Nucleus accumbens (tissue), 56 donors: Measurements from ENCODE around the gene SLC38A6.
A peak's percentile ranks its signal among the peaks of the same experiment; 100 is the strongest.
"Not testable (repeated sequence)": the region's sequence is repeated elsewhere in the genome, so short reads cannot be mapped to it uniquely, and the experiment has no call there.

Experiments used
- DNase-seq, 56 donors: peaks; one replicate each; lab custom pipeline; 2025; lab: John Stamatoyannopoulos, UW

SLC38A6 gene

GRCh38 chr14:61048640-61049039 is 67.6 kb downstream of the SLC38A6 start:
- DNase-seq, result no peak

GRCh38 chr14:61050417-61050816 is 69.4 kb downstream of the SLC38A6 start:
- DNase-seq, result no peak

- peak in 6 of 56 donors; percentile 1 to 22 (median 6) for DNase-seq
Observed at GRCh38 chr14:61051051-61051450, 70.0 kb downstream of the SLC38A6 start.

- DNase-seq, result no peak
Observed at GRCh38 chr14:61051621-61052020, 70.6 kb downstream of the SLC38A6 start.

DNA sequence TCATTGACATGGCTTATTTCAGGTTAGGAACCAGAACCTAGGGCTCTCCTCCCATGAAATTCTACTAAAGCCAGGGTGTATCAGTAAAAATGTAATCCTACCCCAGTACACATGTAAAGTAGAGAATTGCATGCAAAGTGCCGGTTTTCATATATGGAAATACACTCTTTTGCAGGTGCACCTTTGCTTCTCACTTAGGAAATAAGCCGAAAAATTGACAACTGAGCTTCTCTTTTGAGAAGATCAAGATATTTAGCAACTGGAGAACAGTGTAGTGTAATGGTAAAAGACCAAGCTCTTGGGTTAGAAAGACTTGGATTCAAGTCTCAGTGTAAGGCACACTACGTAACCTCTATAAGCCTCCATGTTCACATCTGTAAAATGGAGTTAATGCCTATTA is 82.4 kb downstream of the SLC38A6 start:
- no peak for DNase-seq

DNA sequence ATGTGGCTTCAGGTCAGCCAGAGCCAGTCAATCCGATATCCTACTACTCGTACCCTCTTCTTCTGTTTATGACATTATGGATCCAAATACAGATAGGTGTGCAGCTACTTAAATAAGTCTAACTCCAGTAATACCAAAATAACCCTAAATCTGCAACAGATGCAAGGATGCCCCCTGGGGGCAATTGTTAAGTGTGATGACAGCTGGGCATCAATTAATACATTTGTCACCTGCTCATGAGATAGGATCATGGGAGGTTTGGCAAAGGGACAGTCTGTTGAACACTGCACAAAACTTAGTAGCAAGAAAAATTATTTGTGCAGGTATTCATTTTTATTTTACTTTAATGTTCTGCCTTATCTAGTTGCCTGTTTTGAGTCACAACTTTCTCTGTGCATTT is 83.2 kb downstream of the SLC38A6 start:
- no peak for DNase-seq

DNA sequence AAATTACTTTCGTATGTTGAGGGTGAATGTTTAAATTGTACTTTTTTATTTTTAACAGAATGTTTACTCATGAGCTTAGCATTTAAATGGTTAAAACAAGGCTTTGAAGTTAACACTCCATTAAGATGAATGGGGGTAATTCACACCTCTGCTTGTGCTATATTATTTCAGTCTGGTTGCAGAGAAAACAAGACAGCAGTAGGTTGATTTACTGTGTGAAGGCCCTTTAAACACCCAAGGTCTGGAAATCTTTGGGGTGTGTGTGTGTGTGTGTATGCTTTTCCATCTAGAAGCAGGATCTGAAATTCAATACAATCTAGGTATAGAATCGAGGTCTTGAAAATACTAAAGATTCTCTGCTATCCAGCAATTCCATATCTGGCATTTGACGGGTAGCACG is 83.8 kb downstream of the SLC38A6 start:
- DNase-seq, result no peak

GRCh38 chr14:61065656-61066055 is 84.6 kb downstream of the SLC38A6 start:
- DNase-seq, result no peak

GRCh38 chr14:61072442-61072841 is 91.4 kb downstream of the SLC38A6 start:
- DNase-seq, result not testable (repeated sequence)

GRCh38 chr14:61074852-61075251 is 93.8 kb downstream of the SLC38A6 start:
- DNase-seq, result no peak

DNA sequence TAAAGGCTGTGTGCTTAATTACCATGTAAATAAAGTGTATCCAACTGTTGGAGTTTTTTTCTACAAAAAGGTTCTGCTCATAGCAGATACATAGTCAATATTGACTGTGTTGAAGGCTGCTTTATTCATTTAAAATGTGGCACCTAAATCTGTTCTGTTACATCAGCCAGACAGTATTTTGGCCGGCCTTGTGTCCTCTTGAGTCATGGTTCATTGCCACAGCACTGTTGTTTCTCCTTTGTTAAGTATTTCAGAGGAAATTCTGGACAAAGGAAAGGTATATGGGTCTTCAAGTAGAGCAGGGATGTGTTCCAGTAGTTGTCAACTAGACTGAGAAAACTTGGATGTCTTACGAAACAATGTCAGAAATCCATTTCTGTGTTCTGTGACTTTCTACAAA is 95.5 kb downstream of the SLC38A6 start:
- DNase-seq, result no peak

DNA sequence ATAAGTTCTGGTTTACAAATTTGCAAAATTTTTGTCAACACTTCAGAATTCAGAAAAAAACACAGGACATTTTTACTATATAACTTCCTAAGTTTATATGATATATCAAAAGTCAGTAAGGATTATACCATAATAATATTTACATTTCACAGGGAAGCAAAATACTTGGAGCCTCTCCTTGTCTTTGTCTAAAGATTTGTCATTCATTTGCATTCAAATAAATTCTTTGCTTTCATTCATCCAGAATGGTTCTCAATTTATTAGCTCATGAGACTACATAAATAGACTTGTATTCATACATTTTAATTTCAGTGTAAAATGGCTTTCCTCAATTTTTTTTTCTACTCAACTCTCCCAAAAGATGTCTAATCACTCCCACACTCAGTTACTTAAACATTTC is 96.4 kb downstream of the SLC38A6 start:
- DNase-seq, result no peak

- DNase-seq, result no peak
Observed at GRCh38 chr14:61077951-61078720, 97.1 kb downstream of the SLC38A6 start.

DNA sequence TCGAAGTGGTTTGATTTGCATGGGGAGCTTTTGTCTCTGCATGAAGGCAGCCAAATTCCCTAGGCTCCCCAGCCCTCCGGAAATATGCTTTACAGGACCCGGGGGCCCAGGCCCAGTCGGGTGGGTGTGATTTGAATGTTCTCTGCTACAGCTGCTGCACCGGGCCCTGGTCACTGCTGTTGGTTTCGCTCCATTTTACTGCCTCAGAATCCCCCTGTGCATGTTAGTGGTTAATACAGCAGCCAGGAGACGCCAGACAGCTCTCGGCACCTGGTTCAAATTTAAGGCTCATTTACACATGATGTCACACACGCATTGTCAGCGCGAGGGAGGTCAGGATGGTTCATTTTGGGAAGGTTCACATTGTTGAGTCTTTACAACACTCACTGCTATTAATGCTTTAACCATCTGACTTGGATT is 99.6 kb downstream of the SLC38A6 start:
- no peak for DNase-seq

- no peak for DNase-seq
Observed at GRCh38 chr14:61088081-61088480, 107.0 kb downstream of the SLC38A6 start.

DNA sequence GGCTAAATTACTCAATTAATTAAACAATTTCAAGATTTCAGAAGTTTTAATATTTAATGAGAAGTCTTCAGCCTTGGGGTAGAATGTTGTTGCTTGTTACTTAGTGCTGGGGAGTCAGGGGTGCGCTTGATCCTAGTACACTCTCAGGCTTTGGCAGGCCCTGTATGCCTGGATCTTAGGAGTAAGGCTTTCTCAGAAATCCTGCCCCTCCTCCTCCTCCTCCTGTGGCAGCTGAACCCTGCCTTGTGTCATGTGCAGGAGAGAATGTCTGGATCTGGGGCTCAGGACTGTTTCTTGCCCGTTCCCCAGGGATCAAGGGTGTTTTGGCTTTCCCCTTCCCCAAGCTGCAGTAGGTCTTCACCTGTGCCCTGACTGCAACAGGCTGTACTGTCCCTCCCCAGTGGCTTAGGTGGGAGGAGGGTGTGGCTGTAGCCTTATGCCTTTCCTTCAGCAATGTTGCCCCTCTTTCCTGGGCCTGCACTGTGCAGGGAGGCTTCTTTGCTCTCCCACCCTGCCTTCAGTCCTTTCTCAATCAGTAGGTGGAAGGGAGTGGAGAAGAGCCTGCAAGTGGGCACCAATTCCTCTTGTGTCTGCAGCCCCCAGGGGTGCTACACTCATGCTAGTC is 108.2 kb downstream of the SLC38A6 start:
- no peak for DNase-seq

DNA sequence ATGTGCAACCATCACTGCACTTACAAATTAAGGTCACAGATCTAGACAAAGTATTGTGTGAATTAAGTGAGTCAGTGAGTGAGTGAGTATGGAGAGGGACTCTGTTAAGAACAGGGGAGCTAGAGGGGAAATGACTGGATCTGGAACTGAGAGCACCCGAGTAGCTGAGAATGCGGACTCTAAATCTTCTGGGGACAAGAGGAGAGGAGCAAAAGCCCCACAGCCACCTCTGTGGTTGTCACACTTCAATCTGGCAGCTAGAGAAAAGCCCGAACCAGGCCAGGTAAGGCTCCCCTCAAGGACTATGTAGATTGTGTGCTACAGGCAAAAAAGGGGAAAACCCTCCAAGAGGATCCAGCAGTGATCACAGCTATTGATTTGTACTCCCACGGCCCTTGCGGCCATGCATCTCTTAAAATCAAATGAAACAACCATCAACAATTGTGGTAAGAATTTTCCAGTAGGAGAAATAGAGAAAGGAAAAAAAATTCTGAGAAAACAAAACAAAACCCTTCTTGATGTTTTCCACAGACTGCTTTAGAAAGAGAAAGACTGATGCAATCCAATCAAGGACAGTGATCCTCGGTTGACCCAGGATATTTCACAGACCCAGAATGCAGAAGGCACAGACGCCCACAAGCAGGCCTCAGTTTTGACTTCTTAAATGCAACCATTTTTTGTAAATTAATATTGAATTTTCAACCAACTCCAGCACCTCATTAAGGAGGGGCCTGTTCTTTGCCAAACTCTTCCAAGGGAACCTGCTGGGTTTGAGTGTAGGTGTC is 109.6 kb downstream of the SLC38A6 start:
- DNase-seq, result no peak

GRCh38 chr14:61091657-61092273 is 110.7 kb downstream of the SLC38A6 start:
- DNase-seq, result no peak

- DNase-seq, result not testable (repeated sequence)
Observed at GRCh38 chr14:61098096-61098495, 117.1 kb downstream of the SLC38A6 start.

GRCh38 chr14:61098721-61099120 is 117.7 kb downstream of the SLC38A6 start:
- no peak for DNase-seq

DNA sequence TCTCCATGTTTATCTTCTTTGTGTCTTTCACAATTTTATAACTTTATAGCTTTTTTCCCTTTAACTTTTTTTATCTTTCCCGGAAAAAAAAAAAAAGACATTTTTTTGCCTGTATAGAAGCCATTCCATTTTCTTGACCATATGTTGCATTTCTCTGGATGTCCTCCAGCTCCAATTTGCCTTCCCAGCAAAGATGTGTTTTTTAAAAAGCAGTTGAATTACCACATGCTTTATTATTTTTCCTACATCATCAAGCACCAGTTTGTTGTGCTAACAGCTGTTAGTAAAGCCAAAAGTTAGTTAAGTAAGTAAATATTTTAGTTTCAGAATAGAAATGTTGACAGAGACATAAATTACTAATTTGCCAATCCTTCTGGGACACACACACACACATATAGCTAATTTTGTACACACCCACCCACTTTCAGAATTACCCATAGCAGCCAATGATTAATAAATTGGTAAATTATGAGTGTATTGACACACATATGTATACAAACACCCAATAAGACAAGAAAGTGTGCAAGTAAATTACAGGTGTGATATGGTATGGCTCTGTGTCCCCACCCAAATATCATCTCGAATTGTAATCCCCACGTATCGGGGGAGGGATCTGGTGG is 118.3 kb downstream of the SLC38A6 start:
- no peak for DNase-seq
